Activated naive CD8-positive, alpha-beta T cell treated with anti-CD3 and anti-CD28 coated beads, Interleukin-2, amount 50 U/mL, for 24 hours (primary cell): ENCODE data around the gene GSTA5.
A peak's percentile ranks its signal among the peaks of the same experiment; 100 is the strongest.
"Not testable (repeated sequence)": the region's sequence is repeated elsewhere in the genome, so short reads cannot be mapped to it uniquely, and the experiment has no call there.

Experiments used
- ATAC-seq: fragments of 150-1000 bp; cut with Tn5 transposase; one replicate; pipeline ENCODE4 v1.10.0; 2021
- DNase-seq: peaks from one replicate; pipeline ENCODE4 v3.0.0; 2021
- H3K27ac Mint-ChIP-seq: one replicate; pipeline ENCODE4 v1.8.0; 2021; ENCODE audit warnings: mild to moderate bottlenecking, mixed read lengths
- H3K27me3 Mint-ChIP-seq: one replicate; pipeline ENCODE4 v1.8.0; 2021; ENCODE audit warnings: mixed read lengths
- H3K36me3 Mint-ChIP-seq: one replicate; pipeline ENCODE4 v1.8.0; 2021; ENCODE audit warnings: low read depth, mixed read lengths
- H3K4me1 Mint-ChIP-seq: one replicate; pipeline ENCODE4 v1.8.0; 2021; ENCODE audit warnings: mixed read lengths
- H3K4me3 Mint-ChIP-seq: one replicate; pipeline ENCODE4 v1.8.0; 2021; ENCODE audit warnings: mild to moderate bottlenecking, moderate library complexity, mixed read lengths
- H3K9me3 Mint-ChIP-seq: one replicate; pipeline ENCODE4 v1.8.0; 2021; ENCODE audit warnings: mixed read lengths

The GSTA5 gene

GRCh38 chr6:52825270-52825793, 15.3 kb downstream of the GSTA5 start:
- H3K4me1 Mint-ChIP-seq, H3K27ac Mint-ChIP-seq, ATAC-seq, H3K36me3 Mint-ChIP-seq, H3K4me3 Mint-ChIP-seq, H3K9me3 Mint-ChIP-seq, H3K27me3 Mint-ChIP-seq, DNase-seq: not testable (repeated sequence)

- H3K27me3 Mint-ChIP-seq = peaks cover 6% of the 10 kb centered on the region
- DNase-seq (no peak), ATAC-seq (no peak)
- H3K4me1 Mint-ChIP-seq = no peaks in the 10 kb centered on the region
- H3K36me3 Mint-ChIP-seq = peaks cover 3% of the 10 kb centered on the region
- no peak overlapping the region for H3K4me3 Mint-ChIP-seq
- H3K9me3 Mint-ChIP-seq = peaks cover 6% of the 10 kb centered on the region
- H3K27ac Mint-ChIP-seq = no peak overlapping the region
Measured at GRCh38 chr6:52821842-52822241, 18.8 kb downstream of the GSTA5 start.

DNA sequence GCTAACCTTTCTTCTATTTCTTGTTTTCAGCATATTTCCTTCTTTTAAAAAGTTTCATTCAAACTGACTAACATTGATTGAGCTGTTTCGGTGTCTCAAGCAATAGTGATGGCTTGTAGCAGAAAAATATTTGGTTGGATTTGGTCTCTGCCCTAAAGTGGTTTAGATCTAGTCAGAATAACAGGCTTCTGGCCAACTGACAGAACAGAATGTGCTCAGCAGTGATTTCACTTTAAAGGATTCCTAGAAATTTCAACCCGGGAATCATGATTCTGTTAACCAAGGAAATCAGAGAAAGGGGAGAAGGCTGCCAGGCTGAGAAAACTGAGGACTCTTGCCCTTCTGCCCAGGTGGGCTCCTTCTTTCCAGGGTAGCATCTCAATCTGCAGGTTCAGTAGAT, 20.4 kb downstream of the GSTA5 start:
- H3K4me3 Mint-ChIP-seq = no peak overlapping the region
- no peaks in the 10 kb centered on the region for H3K4me1 Mint-ChIP-seq
- ATAC-seq = no peak
- H3K27ac Mint-ChIP-seq = no peak overlapping the region
- DNase-seq = no peak
- H3K27me3 Mint-ChIP-seq = peaks cover 1% of the 10 kb centered on the region
- H3K9me3 Mint-ChIP-seq = peaks cover 6% of the 10 kb centered on the region
- H3K36me3 Mint-ChIP-seq = peaks cover 3% of the 10 kb centered on the region

DNA sequence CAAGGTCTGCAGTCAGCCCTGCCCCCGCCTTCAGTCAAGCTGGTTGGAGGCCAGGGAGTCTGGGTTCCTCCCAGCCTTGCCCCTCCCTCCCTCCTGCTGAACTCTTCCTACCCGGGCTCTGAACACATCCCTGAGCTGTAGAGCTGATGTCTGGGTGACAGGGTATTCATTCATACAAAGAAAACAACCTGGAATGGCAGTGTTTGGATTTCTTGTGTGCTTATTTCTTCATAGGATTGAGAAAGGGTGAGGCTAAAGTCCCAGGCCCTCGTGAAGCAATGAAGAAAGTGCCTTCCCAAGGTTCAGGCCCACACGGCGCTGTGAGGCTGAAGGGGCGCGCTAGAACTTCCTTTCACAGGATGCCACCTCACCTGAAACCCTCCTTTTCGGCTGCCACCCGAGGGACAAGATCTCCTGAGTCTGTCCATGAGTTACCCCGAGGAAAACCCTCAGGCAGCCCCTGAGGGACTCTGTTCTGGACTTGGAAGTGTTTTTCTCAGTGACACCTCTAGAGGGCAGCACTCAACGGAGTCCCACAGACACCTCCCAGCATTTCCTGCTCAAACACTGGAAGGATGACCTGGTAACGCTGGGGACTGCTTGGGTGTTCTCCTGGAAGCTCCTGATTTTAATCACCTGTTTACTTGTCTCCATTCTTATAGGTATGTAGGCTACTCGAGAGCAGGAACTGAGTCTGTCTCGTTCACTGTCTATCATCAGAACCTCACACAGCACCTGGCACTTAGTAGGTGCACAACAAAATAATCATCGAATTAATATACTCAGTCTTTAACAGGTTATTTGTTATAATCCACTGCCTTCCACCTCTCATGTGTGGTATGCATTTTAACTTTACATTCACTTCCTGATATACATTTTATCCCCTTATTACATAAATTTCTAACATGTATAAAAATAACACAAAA, 25.2 kb downstream of the GSTA5 start:
- Mint-ChIP-seq H3K4me1 (no peaks in the 10 kb centered on the region), H3K27me3 (peaks cover 10% of the 10 kb centered on the region), H3K27ac (no peak overlapping the region), H3K36me3 (no peaks in the 10 kb centered on the region), H3K4me3 (no peak overlapping the region), H3K9me3 (no peaks in the 10 kb centered on the region)
- DNase-seq = peak; percentile 42
- peak; percentile 84 for ATAC-seq

DNA sequence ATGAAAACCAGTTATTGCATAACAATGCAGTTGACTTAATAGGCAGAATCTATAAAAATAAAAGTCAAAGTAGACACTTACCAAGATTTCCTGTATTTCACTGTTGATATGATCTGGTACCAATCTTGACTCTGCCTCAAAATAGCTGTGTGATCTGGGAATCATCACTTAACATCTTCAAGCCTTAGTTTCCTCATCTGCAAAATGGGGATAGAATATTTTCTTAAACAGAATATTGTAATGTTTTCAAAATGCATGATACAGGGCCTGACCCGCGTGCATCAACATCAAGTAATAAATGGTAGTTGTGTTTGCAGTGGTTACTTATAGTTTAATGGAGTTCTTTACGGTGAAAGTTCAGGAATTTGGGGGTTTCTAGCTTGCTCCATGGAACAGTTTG, 26.1 kb downstream of the GSTA5 start:
- ATAC-seq, H3K27ac Mint-ChIP-seq, H3K36me3 Mint-ChIP-seq, H3K4me1 Mint-ChIP-seq, H3K4me3 Mint-ChIP-seq, DNase-seq, H3K9me3 Mint-ChIP-seq: not testable (repeated sequence)
- peaks cover 10% of the 10 kb centered on the region for H3K27me3 Mint-ChIP-seq

DNA sequence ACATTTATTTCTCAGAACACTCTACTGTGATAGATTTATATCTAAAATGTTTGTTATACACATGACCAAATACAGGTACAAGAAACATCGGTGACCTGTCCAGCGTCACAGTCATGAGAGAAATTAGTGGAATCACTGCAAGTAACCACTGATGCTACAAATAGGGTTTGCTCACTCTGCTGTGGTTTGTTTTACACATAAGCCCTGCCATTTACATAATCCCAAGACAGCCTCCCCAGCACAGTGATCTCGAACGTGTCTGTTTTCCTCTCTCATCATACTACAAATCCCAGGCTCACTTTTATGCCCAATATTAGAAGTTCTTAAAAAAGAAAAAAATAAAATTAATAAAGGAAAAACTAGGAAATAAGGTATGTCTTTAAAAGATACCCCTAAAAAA, 30.8 kb downstream of the GSTA5 start:
- H3K4me1 Mint-ChIP-seq, H3K36me3 Mint-ChIP-seq, H3K27ac Mint-ChIP-seq, H3K4me3 Mint-ChIP-seq, DNase-seq, ATAC-seq, H3K9me3 Mint-ChIP-seq: not testable (repeated sequence)
- peaks cover 12% of the 10 kb centered on the region for H3K27me3 Mint-ChIP-seq

DNA sequence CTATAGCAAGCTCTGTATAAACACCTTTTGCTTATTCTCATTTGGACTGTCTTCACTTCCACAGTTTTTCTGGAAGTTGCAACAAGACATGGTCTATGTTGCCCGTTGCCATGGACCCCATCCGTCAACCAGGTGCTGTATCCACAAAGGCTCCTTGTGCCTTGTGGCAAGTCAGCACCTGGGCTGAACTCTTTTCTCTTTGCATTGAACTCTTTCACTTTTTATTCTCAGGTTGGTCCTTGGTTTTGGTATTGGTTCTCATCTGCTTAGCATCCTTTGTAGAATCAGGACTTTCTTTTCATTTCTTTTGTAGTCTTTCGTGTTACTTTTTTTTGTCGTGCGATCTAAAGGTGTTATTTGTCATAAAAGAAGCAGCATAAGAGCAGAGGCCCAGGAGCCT, 32.0 kb downstream of the GSTA5 start:
- Mint-ChIP-seq H3K4me1 (no peaks in the 10 kb centered on the region), H3K27me3 (peaks cover 11% of the 10 kb centered on the region), H3K27ac (no peak overlapping the region), H3K4me3 (no peak overlapping the region), H3K9me3 (no peaks in the 10 kb centered on the region), H3K36me3 (no peaks in the 10 kb centered on the region)
- DNase-seq (no peak), ATAC-seq (no peak)

GRCh38 chr6:52803668-52804255, 36.9 kb downstream of the GSTA5 start, which contains the start of gene GSTA1:
Gene GSTA1 (minus strand): TSS chr6:52803816. CDS start chr6:52799267, 4,549 bp downstream.
- not testable (repeated sequence) for ATAC-seq, H3K4me3 Mint-ChIP-seq, H3K36me3 Mint-ChIP-seq, DNase-seq, H3K9me3 Mint-ChIP-seq, H3K4me1 Mint-ChIP-seq, H3K27ac Mint-ChIP-seq
- H3K27me3 Mint-ChIP-seq = peaks cover 14% of the 10 kb centered on the region

DNA sequence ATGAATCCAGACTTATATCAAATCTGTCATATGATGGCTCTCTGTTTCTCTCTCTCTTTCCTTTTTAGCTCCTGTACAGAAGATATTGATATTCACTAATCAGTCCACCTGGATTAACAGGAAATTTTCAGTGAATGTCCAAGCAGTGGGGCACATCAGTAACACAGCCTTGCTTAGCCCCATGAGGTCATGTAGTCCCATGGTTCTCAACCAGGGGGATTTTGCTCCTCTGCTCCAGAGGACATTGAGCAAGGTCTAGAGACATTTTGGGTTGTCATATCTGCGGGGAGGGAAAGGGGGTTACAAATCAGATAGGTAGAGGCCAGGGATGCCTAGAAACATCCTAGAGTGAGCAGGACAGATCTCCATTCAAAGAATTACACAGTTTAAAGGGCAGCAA, 37.8 kb downstream of the GSTA5 start:
- Mint-ChIP-seq H3K4me3 (no peak overlapping the region), H3K27ac (no peak overlapping the region), H3K27me3 (peaks cover 13% of the 10 kb centered on the region), H3K9me3 (no peaks in the 10 kb centered on the region), H3K36me3 (no peaks in the 10 kb centered on the region), H3K4me1 (no peaks in the 10 kb centered on the region)
- ATAC-seq (no peak), DNase-seq (no peak)

DNA sequence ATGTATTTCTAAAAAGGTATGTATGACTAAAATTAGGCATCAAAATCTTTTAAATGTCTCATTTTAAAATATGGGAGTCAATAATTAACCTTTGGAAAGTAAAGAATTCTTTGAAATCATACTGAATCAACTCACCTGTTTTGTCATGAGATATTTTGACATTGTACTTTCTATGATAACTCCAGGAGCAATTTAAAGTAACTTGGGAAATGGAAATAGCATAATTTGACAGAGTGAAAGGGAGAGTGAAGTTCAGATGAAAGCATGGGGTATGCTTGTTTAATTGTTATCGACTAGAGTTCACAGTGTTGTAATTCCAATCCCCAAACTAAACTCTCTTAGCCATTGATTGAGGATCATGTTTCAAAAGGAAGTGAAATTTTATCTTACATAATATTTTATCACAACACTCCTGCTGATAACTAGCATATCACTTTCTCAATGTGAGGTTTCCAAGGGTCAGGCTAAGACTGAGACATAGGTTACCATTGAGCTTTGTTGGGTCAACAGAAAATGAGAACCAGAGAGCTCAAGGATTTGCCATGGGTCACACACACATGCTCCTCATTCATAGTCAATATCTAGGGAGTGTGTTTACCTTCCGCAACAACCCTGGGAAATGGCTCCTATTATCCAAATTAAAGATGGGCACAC, 39.3 kb downstream of the GSTA5 start:
- ATAC-seq (no peak), DNase-seq (no peak)
- H3K9me3 Mint-ChIP-seq = no peaks in the 10 kb centered on the region
- H3K4me3 Mint-ChIP-seq = no peak overlapping the region
- no peaks in the 10 kb centered on the region for H3K36me3 Mint-ChIP-seq
- H3K4me1 Mint-ChIP-seq = no peaks in the 10 kb centered on the region
- H3K27me3 Mint-ChIP-seq = peaks cover 16% of the 10 kb centered on the region
- H3K27ac Mint-ChIP-seq = no peak overlapping the region

- not testable (repeated sequence) for H3K27ac Mint-ChIP-seq, H3K4me3 Mint-ChIP-seq, H3K4me1 Mint-ChIP-seq, H3K36me3 Mint-ChIP-seq, H3K9me3 Mint-ChIP-seq, ATAC-seq, DNase-seq
- H3K27me3 Mint-ChIP-seq = peaks cover 21% of the 10 kb centered on the region
Measured at GRCh38 chr6:52799272-52799671, 41.3 kb downstream of the GSTA5 start.

- not testable (repeated sequence) for H3K27me3 Mint-ChIP-seq, H3K4me1 Mint-ChIP-seq, H3K4me3 Mint-ChIP-seq
Measured at GRCh38 chr6:52794366-52794765, 46.2 kb downstream of the GSTA5 start.

DNA sequence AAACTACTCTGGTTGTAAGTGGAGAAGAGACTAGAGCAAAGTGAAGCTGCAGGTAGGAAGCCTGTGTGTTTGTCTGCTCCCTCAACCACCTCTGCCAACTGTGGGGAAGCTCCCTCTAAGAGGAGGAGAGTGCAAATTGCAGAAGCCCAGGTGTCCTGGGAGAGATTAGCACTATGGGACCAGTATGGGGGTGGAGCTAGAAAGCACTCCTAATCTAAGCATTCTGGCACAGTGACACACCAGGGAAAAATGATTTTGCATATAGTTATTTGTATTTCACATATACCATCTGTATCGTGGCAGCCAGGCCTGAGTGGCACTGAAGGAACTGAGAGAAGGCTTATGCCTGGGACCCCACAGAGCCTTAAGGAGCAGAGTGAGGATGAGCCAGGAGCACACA, 49.8 kb downstream of the GSTA5 start:
- no peak for DNase-seq

More at GRCh38 chr6:52794366-52794765, 46.2 kb downstream of the GSTA5 start:
- not testable (repeated sequence) for H3K36me3 Mint-ChIP-seq, ATAC-seq, H3K27ac Mint-ChIP-seq, DNase-seq, H3K9me3 Mint-ChIP-seq

DNA sequence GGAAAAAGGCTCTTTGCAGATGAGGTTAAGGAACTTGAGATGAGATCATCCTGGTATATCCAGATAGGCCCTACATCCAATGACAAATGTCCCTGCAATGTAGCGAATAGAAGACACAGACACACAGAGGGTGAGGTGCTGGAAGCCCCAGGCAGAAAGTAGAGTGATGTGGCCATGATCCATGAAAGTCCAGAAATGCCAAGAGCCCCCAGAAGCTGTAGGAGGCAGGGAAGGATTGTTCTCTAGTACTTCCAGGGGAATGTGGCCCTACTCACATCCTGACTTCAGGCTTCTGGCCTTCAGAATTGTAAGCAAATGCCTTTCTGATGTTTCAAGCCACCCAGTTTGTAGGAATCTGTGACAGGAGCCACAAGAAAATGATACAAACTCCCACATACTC, 51.0 kb downstream of the GSTA5 start:
- not testable (repeated sequence) for H3K27me3 Mint-ChIP-seq, ATAC-seq, H3K36me3 Mint-ChIP-seq, H3K4me3 Mint-ChIP-seq, H3K27ac Mint-ChIP-seq, H3K4me1 Mint-ChIP-seq, DNase-seq, H3K9me3 Mint-ChIP-seq

More for the DNA sequence above, 49.8 kb downstream of the GSTA5 start:
- Mint-ChIP-seq H3K4me3 (no peak overlapping the region), H3K36me3 (no peaks in the 10 kb centered on the region), H3K27me3 (peaks cover 4% of the 10 kb centered on the region), H3K4me1 (no peaks in the 10 kb centered on the region), H3K27ac (no peak overlapping the region), H3K9me3 (peaks cover 6% of the 10 kb centered on the region)
- ATAC-seq = no peak
